OCI-M1 (cell line): ENCODE results near the gene SYNGR2.

Source experiments
- DNase-seq: peaks from one replicate; lab custom pipeline; 2025; lab: John Stamatoyannopoulos, UW

The SYNGR2 gene

DNA sequence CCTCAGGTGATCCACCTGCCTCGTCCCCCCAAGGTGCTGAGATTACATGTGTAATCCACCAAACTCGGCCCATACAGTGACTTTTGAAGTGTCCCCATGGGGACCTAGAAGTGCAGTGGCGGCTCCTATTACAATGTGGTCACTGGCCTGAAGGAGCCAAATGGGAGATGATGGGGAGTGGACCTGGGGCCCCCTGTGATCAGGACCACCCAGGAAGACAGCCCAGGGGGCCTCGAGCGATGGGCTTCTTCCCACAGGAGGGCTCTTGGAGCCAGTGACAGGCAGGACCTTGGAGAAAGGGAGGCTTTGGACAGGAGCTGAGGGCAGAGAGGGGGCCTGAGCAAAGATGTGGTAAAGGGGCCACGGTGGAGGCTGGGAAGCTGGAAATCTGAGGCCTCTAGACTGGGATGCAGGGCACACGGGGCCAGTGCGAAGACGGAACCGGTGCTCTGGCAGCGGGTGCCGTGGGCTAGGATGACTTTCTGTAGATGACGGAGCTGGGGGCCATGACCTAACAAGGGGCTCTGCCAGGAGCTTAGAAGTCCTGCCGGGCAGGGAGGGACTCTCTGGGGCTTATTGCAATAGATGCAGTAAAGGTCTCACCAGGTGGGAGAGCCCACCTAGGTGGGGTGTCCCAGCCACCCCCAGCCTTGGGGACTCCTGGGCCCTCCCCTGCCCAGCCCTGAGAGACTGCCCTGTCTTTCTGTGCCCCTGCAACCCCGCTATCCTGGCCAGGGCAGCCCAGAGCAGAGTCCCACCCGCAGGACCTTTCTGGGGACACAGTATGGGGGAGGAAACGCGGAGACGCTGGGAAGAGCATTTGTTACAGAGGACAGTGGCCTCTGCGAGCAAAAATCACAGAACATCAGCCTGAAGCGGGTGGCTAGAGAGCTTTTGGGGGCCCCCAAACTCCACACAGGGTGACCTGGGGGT is 24.9 kb upstream of the SYNGR2 start:
- no peak for DNase-seq

DNA sequence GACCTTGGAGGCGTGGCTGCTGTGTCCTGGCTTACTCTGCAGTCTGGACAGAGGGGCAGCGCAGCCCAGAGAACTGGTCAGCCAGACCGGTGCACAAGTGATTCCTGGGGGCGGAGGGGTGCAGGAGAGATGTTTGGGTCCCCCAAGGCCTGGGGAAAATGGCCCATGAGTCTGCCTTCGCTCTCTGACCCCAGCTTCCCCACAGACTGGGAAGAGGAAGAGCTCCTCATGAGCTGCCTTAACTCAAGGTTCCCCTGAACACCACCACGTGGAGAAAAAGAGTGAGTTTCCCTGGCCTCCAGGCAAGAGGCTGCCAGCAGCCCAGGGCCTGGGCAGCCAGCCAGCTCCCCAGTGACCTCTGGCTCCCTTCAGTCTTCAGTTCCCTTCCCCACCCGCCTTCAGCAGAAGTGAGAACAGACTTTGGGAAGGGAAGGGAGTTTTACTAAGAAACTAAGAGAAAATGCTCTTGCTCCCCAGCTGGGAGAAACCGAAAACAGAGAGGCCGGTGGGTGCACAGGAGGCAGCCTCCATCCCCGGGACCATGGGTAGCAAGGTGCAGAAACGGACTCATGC is 24.1 kb upstream of the SYNGR2 start:
- peak; percentile 85 for DNase-seq

DNA sequence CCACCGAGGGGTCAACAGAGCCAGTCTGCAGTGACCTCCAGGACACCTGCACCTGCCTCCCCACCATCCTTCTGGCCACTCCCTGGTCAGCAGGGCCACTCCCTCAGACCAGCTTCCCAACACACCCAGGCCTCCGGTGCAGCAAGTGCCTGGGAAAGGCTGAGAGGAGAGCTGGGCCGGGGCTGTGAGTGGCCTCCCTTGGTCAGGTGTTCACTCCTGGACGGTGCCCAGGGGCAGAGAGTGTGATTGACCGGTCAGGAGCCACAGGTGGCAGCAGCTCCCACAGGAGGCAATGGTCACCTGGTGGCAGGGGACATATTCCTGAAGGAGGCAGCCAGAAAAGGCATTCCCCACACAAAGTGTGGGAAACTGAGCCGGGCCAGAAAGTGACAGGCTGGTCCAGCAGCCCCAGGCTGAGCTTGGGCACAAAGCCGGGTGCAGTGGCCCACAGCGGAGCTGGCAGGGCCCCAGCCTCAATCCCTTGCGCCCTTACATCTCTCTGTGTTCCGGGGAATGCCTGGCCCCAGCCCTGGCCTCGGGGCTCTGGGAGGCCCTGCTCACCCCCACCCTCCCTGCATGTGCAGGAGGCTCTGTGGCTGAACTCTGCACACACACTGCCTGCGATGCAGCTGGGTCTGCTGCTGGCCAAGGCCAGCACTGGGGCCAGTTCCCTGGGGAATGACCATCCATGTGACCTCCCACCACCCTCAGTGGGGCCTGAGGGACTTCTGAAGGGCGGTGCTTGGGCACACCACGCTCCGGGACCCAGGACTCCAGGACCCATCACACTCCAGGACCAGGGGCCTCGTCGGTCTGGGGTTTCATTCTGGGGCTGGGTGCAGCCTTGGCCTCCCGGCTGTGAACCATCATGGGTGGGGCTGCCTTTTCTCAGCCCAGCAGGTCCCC is 23.4 kb upstream of the SYNGR2 start:
- no peak for DNase-seq

DNA sequence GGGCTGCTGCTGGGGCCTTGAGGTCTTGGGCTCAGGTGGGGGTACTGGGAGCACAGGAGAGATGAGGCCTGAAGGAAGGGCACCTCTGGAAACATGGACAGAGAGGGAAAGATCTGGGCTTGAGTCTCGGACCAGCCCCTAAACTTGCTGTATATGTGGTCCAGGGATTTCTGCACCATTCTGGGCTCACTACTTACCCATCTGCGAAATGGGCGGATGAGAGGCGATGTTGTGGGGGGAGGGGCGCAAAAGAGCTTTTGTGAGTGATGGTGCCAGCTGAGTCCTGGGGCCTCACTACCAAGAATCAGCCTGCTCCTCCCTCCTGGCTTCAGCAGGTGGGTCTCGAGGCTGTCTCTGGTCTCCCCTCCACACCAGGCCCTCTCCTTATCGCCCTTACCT is 21.9 kb upstream of the SYNGR2 start:
- no peak for DNase-seq

DNA sequence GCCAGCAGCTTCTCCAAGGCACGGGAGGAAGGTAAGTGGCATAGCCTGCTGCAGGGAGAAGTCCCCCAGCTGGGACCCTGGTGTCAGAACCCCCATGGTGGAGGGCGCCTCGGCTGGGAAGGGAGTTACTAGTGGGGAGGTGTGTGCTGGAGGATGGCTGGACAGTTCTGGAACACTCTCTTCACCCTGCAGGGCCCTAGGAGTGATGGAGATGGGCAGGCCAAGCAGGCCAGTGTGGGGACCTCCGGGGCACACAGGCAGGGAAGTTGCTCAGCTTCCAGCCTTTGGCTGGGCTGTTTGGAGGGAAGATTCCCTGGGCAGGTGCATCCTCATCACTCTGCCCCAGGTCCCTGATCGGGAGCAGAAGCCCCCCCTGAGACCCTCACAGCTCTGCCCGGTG is 21.5 kb upstream of the SYNGR2 start:
- DNase-seq: no peak

DNA sequence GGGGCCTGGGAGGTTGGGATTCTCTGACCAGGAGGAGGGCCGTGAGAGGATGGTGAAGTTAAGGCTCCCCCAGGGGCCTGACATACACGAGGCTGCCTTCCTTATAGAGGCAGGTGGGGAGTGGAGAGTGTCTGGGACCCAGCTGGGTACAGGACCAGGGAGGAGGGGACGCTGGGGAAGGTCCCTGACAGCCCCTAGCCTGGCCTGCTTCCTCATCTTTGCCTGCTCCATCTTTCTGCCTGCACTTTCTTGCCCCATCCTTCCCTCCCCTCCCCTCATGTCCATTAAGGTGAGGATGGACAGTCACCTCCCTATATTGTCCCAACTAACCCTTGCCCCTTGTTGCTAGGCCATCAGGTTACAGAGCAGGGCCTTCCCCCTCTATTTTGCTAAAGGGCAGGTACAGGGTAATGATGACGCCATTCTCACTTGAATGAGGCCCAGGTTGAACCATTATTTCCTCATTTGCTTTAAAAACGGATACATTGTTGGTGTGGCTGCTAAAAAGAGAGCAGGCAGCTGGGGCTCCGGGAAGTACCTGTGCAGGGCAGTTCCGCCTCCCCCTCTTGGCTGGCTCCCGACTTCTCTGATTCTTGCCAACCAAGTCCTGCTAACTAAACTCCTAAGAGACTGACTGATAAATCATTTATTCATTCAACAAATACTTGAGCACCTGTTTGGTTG is 20.9 kb upstream of the SYNGR2 start:
- DNase-seq: no peak

DNA sequence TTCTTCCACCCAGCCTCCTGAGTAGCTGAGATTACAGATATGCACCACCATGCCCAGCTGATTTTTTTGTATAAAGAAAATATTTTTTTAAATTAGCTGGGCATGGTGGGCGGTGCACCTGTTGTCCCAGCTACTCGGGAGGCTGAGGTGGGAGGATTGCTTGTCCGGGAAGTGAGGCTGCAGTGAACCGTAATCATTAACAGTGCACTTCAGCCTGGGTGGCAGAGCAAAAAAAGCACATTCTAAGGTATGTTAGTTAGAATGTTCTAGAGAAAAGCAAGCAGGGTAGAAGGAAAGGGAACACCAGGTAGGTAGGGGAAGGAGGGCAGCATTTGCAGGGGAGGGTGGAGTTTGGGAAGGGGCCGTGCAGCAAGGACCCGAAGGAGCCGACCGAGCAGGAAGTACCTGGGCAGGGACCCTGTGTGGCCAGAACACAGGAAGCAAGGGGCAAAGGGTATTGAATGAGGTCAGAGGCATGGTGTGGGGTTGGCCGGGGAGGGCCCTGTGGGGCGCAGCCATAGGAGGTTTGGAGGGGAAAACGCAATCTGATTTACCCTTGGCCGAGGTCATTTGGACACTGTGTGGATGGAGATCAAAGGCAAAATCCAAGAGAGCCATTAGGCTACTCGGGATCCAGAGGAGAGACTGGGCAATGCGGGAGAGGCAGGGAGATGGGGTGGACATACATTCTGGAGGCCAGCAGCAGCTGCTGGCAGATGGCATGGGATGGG is 19.9 kb upstream of the SYNGR2 start:
- no peak for DNase-seq

DNA sequence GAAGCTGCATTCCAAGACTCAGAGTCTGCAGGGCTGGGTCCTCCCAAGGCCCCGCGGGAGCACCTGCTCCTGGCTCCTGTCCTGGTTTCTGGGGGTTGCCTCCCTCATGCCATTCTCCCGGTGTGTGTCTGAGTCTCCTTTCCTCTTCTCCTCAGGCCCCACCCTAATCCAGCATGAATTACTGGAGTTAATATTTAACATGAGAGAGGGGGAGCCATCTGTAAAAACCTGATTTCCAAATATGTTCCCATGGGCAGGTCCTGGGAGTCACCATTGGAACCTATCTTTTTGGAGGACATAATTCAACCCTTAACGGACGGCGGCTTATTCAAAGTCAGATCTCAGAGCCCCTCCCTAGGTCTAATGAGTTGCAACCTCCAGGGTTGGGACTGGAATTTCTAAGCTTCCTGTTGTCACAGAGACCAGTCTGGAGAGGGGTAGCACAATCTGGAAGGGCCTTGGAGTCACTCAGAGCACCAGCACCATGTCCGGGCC is 16.8 kb upstream of the SYNGR2 start:
- DNase-seq: no peak

DNA sequence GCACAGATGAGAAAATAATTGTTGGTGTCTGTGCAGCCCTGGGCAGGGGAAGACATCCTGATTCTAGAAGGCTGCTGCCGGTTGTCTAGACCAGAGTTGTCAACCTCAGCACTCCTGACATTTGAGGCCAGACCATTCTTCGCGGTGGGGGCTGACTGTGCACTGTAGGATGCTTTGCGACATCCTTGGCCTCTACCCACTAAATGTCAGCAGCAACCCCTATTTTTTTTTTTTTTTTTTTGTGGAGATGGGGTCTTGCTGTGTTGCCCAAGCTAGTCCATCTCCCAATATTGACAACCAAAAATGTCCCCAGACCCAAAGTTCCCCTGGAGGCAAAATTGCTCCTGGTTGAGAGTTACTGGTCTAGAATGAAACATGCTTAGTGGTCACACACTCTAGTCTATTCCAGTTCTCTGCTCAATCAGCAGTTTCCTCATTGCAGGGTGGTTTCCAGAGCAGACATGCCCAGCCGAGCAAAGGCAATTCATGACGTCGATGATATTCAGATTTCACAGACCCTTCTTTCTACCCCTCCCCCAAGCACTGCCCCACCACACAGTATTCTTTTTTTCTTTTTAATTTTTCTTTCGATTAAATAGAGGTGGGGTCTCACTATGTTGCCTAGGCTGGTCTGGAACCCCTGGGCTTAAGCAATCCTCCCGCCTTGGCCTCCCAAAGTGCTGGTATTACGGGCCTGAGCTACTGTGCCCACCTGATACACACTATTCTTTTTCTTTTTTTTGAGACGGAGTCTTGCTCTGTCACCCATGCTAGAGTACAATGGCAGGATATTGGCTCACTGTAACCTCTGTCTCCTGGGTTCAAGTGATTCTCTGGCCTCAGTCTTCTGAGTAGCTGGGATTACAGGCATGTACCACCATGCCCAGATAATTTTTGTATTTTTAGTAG is 13.2 kb upstream of the SYNGR2 start:
- peak; percentile 75 for DNase-seq

DNA sequence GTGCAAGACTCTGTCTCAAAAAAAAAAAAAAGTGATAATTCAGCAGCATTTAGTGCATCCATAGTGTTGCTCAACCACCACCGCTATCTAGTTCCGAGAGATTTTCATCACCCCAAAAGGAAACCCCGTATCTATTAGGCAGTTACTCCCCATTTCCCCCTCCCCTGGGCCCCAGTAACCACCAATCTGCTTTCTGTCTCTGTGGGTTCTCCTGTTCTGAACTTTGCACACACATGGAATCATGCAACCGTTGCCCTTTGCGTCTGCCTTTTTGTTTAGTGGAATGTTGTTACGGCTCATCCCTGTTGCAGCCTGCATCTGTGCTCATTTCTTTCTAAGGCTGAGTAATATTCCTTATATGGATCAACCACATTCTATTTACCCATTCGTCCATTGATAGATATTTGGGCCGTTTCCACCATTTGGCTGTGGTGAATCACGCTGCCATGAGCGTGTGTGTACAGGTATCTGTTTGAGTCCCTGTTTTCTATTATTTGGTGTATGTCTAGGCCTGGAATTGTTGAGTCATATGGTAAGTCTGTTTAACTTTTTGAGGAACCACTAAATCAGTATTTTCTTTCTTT is 8.7 kb upstream of the SYNGR2 start:
- DNase-seq: no peak

DNA sequence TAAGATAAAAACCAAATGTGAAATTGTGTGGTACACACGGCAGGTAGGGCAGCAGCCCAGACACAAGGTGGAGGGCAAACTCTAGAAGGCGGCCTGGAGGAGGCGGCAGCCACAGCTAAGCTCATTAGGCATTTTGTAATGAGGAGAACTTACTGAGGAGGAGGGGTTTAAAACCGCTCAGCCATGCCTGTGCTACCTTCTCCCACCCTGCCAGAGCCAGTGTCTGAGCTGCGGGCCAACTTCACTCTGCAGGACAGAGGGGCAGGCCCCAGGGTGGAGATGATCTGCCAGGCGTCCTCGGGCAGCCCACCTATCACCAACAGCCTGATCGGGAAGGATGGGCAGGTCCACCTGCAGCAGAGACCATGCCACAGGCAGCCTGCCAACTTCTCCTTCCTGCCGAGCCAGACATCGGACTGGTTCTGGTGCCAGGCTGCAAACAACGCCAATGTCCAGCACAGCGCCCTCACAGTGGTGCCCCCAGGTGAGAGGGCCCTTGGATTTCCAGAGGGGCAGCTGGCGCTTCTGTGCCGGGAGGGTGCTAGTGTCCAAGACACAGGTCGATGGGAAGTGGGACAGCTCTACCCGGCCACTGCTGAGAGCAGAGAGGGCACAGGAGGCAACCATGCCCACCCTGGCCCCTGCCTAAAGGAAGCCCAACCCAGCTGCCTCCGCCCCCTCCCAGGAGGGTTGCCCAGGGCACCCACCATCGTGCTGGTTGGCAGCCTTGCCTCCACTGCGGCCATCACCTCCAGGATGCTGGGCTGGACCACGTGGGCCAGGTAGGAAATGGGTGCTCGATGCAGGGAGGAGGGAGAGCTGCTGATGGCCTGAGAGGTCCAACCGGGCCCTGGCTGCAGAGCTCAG is 4.3 kb upstream of the SYNGR2 start:
- DNase-seq: no peak

DNA sequence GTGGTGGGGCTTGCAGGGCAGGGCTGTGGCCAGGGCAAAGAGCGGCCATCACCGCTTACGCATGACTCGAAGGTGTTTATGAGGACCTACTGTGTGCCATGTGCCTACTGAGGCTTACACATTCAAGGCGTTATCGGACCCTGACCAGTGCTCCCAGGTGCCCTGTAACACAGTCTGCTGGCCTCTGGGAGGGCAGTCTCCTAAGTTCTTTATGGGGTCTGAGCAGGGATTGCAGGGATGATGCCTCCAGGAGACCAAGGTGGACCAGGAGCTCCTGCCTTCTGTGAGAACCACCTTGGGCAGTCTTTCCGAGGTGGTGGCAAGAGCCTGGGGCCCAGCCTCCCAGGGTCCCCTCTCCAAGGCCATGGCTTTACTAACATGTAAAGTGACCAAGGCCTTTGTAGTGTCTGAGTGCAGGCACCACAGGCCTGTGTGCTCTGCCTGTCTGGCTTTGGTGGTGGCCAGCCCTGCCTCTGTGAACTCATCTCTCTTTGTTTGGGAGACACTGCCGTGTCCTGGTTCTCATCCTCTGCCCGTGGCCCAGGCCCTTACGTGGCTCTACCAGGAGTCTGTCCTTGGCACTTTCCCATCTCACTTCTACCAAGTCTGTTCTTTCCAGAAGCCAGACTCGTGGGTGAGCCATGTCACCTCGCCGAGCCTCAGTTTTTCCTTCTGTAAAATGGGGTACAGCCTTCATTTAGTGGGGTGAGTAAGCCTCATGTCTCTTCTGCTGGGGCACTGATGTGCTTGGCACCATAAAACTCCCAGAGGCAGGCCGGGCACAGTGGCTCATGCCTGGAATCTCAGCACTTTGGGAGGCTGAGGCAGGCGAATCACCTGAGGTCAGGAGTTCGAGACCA is 3.4 kb upstream of the SYNGR2 start:
- DNase-seq: no peak

DNA sequence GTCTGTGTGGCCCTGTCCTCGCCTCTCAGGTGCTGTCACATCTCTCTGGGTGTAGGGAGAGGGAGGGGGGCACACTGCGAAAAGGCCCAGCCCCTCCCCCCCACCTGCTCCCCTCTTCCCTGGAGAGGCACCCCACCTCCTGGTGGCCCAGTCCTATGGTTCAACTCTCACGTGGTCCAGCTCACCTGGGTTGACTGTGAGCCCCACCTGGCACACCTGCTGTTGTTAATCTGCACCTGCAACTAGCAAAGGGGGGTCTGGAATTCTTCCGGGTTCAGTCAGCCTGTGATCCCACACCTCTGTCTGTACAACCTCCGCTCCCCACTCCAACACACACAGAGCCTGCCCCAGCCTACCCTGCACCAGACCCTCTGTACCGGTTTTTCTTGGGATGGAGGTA is 2.0 kb upstream of the SYNGR2 start:
- no peak for DNase-seq

DNA sequence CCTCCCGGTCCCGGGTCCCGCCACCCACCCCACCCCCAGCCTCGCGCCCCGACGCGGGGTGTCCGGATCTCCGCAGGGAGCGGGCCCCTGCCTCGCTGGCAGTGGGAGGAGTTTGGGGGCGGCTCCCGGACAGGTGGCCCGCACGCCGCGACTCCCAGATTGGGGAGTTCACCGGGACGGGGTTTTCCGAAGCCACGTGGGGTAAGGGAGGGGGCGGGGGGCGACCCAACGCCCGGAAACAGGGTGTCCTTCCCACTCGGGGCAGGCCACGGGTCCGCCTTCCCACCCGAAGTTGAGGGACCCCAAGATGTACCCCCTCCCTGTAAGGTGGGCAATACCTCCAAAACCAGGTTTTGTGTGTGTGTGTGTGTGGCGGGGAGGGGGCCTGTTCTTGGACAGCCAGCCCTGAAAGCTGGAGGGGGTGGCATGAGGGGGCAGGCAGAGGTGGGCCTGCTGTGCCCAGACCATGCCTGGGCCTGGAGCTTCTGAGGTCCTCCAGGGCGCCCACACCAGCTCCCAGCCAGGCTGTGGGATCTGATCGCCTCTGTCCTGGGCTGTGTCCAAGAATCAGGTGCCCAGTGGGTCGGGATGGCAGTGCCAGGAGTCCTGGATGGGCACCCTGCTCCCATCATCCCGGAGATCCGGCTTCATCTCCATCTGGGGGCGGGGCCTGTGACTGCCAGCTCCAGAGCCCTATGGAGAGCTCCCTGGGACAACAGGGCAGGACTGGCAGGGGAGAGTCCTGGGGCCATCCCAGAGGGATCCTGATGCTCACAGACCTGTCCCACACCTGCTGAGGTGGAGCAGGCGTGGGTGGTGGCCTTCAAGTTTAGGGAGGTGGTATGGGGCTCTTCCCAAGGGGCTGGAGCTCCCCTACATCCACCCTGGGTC is 767 bp downstream of the SYNGR2 start:
- no peak for DNase-seq

DNA sequence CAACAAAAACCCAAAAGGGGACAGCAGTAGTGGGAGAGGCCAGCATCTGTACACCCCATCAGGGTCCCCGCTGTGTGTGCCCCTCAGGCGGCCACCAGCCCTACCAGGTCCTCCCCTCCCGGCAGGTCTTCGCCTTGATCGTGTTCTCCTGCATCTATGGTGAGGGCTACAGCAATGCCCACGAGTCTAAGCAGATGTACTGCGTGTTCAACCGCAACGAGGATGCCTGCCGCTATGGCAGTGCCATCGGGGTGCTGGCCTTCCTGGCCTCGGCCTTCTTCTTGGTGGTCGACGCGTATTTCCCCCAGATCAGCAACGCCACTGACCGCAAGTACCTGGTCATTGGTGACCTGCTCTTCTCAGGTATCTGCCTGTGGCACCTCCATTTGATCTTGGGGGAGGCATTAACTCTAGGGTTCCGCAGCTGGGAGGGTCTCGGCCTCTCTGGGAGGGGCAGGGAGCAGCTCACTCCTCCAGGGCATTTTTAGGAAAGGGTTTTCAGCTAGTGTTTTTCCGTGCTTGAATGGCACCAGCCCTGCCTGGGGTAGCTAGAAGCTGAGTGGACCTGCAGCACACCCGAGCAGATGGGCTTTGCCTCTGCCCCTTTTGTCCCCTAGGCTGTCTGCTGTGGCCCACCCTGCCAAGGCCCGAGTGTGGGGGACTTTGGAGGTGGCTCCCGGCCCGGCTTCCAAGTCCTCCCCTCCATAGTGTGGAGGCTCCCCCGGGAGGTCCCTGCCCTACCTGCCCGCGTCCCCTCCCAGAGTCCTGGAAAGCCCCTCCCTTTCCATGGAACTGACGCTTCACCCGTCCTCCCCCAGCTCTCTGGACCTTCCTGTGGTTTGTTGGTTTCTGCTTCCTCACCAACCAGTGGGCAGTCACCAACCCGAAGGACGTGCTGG is 2.6 kb downstream of the SYNGR2 start:
- peak; percentile 14 for DNase-seq
